Spleen (tissue), 7 donors: Measurements from ENCODE around the gene ACTRT1.

Source experiments
- CTCF ChIP-seq, 11 experiments: fragments of 200-600 bp in 7 of 11; fragments of 450-650 bp in 4 of 11; sonication (generic) in 4 of 11; IDR thresholded peaks in 8 of 11; conservative IDR thresholded peaks in 3 of 11; 1 replicate in 7 of 11; 2 replicates in 4 of 11; pipeline versions ENCODE4 v1.4.0 to v1.8.0; 2016 to 2021; ENCODE audit warnings: antibody characterized with exemption in 11 of 11, inconsistent platforms in 4 of 11, mild to moderate bottlenecking in 1 of 11
- POLR2A ChIP-seq, 3 donors: fragments of 450-650 bp; IDR thresholded peaks; one replicate each; pipeline ENCODE4 v1.5.1; 2017; ENCODE audit warnings: antibody characterized with exemption in 3 of 3, mild to moderate bottlenecking in 1 of 3
- donor health status: DM: no; HTN: no; CAD: no; lungs with moderate emphysema.
- donor health status: DM: no; HTN: no; CAD: no.
- donor health status: DM: no; HTN: no; CAD: no.

- TF ChIP-seq CTCF (IDR thresholded peaks at IDR 0.05 in 8 of 11, conservative IDR thresholded peaks at IDR 0.05 in 3 of 11): no peak
- no peak for TF ChIP-seq POLR2A (IDR thresholded peaks at IDR 0.05)
Measured at GRCh38 chrX:128078545-128078944, 26.3 kb upstream of the ACTRT1 start.
